Adrenal gland (tissue), 5 donors: ENCODE results near the gene LSM7.

ENCODE experiments used
- POLR2A ChIP-seq, 2 donors: fragments of 450-650 bp; IDR thresholded peaks; one replicate each; pipeline ENCODE4 v1.6.1; 2017; ENCODE audit warnings: antibody characterized with exemption in 2 of 2, mild to moderate bottlenecking in 2 of 2, moderate library complexity in 1 of 2
- TF ChIP-seq, protein P1 (sequence below), 6 experiments: fragments of 450-650 bp in 4 of 6; fragments of 200-600 bp in 2 of 6; sonication (generic) in 1 of 6; IDR thresholded peaks; 1 replicate in 5 of 6; 2 replicates in 1 of 6; pipeline versions ENCODE4 v1.5.1 to v1.8.0; 2016 to 2021; ENCODE audit warnings: antibody characterized with exemption in 6 of 6, mild to moderate bottlenecking in 2 of 6, moderate library complexity in 1 of 6
- donor health status: DM: no; HTN: no; CAD: no.

DNA sequence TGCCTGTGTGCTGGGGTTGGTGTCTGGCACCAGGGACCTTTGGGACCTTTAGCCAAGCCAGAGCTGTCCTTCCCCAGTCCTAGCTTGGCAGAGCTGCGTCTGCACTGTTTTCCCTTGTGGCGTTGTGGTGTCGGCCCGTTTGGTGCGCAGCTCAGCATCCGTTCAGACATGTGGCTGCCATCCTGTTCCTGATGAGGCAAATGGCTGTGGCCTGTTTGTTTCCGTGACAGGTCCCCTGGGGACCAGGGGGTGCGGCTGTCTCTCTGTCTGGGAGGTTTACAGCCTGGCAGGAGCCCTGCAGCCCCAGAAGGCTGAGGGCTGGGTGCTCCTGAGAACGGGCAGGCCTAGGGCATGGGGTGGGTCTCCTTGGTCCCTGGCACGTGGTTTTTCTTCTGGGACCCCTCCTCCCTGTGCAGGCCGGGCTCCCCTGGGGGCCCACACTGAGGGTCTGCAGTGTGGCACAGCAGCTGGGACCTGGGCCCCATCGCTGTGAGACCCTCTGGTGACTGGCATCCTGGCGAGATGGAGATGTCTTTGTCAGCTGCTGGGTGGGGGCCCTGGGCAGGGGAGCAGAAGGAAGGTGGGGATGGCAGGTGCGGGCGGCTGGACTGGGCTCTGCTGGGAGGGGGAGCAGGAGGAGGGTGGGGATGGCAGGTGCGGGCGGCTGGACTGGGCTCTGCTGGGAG is 4.1 kb upstream of the LSM7 start:
- TF ChIP-seq, protein P1, sequence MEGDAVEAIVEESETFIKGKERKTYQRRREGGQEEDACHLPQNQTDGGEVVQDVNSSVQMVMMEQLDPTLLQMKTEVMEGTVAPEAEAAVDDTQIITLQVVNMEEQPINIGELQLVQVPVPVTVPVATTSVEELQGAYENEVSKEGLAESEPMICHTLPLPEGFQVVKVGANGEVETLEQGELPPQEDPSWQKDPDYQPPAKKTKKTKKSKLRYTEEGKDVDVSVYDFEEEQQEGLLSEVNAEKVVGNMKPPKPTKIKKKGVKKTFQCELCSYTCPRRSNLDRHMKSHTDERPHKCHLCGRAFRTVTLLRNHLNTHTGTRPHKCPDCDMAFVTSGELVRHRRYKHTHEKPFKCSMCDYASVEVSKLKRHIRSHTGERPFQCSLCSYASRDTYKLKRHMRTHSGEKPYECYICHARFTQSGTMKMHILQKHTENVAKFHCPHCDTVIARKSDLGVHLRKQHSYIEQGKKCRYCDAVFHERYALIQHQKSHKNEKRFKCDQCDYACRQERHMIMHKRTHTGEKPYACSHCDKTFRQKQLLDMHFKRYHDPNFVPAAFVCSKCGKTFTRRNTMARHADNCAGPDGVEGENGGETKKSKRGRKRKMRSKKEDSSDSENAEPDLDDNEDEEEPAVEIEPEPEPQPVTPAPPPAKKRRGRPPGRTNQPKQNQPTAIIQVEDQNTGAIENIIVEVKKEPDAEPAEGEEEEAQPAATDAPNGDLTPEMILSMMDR (IDR thresholded peaks at IDR 0.05) = no peak
- no peak for TF ChIP-seq POLR2A (IDR thresholded peaks at IDR 0.05)
